ENCODE measurements around the gene POLDIP2. TPM values are rescaled to one million over a fixed set of nuclear protein-coding genes. Genes with fewer than 3 reads are reported as not detected.

POLDIP2 gene
- total and polyA plus RNA-seq, 9 of the 15 experiments (the other 6 are each of a cell fraction or from before 2014, with no cell fraction given): 22.0 to 137 (median 104) TPM

GRCh38 chr17:28366605-28367004 lies 9.3 kb upstream of the POLDIP2 start:
- in situ Hi-C loops (cut with MboI): no loop called here
- no TSS peak for BruUV-seq (replicated peaks)

More at GRCh38 chr17:28366605-28367004, 9.3 kb upstream of the POLDIP2 start:
- Histone ChIP-seq H3K27ac (ENCODE audit: extremely low read depth, low read depth, low read length) (no peak overlapping the region), H4K20me1 (replicated peaks; ENCODE audit: control insufficient read depth, insufficient read depth, low read length) (0 out of 2 replicates have a peak, but pooled peaks cover 6% of the 10 kb centered on the region), H3K4me3 (no peak overlapping the region), H3K36me3 (ENCODE audit: control insufficient read depth, insufficient read depth, low read length) (peaks cover 25% of the 10 kb centered on the region), H3K9me1 (ENCODE audit: control insufficient read depth, insufficient read depth, low read length) (peaks cover 5% of the 10 kb centered on the region), H3K4me2 (ENCODE audit: insufficient read depth, low read length) (no peak overlapping the region), H3K9ac (ENCODE audit: insufficient read depth in 1 of 2, low read depth in 2 of 2, low read length in 2 of 2) (no peak overlapping the region), H3K9me3 (replicated peaks; ENCODE audit: control insufficient read depth, insufficient read depth, low read depth, low read length) (no peaks in the 10 kb centered on the region), H3K79me2 (ENCODE audit: control insufficient read depth, insufficient read depth, low read length) (no peaks in the 10 kb centered on the region), H3K27me3 (ENCODE audit: control insufficient read depth in 2 of 2, insufficient read depth in 2 of 2, low read length in 2 of 2) (no peaks in the 10 kb centered on the region), H3K4me1 (replicated peaks in 1 of 2; ENCODE audit: control insufficient read depth in 2 of 2, insufficient read depth in 2 of 2, low read length in 2 of 2) (peaks cover 16 to 36% of the 10 kb centered on the region in 2 experiments), H2AFZ (ENCODE audit: low read depth, low read length) (no peak overlapping the region)
- ChIA-PET CTCF (ENCODE audit: low intra/inter-chr PET ratio) (no interaction called here), POLR2A (interaction anchor here (1.0 to 2.8 kb wide), 5 partner anchors 9 to 23 kb away, joined by 3 to 9 read pairs (median 8); partner anchors contain the start of gene POLDIP2)
- FAIRE-seq (no peak), DNase-seq (ENCODE audit: extremely low read depth in 1 of 4, low spot score in 3 of 4) (peak; percentile 35 to 38 (median 36)), ATAC-seq (peak; percentile 31; the same call in 2 of the 3 replicates)
- 20% methylated on average over 1 of the region's 1 CpG for WGBS (ENCODE audit: insufficient coverage, low coverage, missing lambda C conversion rate)
- TF ChIP-seq, protein P1, sequence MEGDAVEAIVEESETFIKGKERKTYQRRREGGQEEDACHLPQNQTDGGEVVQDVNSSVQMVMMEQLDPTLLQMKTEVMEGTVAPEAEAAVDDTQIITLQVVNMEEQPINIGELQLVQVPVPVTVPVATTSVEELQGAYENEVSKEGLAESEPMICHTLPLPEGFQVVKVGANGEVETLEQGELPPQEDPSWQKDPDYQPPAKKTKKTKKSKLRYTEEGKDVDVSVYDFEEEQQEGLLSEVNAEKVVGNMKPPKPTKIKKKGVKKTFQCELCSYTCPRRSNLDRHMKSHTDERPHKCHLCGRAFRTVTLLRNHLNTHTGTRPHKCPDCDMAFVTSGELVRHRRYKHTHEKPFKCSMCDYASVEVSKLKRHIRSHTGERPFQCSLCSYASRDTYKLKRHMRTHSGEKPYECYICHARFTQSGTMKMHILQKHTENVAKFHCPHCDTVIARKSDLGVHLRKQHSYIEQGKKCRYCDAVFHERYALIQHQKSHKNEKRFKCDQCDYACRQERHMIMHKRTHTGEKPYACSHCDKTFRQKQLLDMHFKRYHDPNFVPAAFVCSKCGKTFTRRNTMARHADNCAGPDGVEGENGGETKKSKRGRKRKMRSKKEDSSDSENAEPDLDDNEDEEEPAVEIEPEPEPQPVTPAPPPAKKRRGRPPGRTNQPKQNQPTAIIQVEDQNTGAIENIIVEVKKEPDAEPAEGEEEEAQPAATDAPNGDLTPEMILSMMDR (IDR thresholded peaks at IDR 0.05 in 2 of 3, conservative IDR thresholded peaks at IDR 0.05 in 1 of 3; ENCODE audit: insufficient read depth in 2 of 3, low read depth in 1 of 3, low read length in 3 of 3): peak in 2 of 3 experiments; percentile 23 to 47; a peak in 3 of 6 replicates
- TF ChIP-seq SRSF1 (IDR thresholded peaks at IDR 0.05; ENCODE audit: low read depth, low read length) (no peak), TEAD1 (CRISPR knock-in tag; IDR thresholded peaks at IDR 0.05) (no peak), LARP7 (IDR thresholded peaks at IDR 0.05) (no peak)
- intact Hi-C loops (cut with micrococcal nuclease): no loop called here

Data from K562 (cell line).